ENCODE results near the gene PAN2.
A peak's percentile ranks its signal among the peaks of the same experiment; 100 is the strongest.
"Not testable (repeated sequence)": the region's sequence is repeated elsewhere in the genome, so short reads cannot be mapped to it uniquely, and the experiment has no call there.

The PAN2 gene

DNA sequence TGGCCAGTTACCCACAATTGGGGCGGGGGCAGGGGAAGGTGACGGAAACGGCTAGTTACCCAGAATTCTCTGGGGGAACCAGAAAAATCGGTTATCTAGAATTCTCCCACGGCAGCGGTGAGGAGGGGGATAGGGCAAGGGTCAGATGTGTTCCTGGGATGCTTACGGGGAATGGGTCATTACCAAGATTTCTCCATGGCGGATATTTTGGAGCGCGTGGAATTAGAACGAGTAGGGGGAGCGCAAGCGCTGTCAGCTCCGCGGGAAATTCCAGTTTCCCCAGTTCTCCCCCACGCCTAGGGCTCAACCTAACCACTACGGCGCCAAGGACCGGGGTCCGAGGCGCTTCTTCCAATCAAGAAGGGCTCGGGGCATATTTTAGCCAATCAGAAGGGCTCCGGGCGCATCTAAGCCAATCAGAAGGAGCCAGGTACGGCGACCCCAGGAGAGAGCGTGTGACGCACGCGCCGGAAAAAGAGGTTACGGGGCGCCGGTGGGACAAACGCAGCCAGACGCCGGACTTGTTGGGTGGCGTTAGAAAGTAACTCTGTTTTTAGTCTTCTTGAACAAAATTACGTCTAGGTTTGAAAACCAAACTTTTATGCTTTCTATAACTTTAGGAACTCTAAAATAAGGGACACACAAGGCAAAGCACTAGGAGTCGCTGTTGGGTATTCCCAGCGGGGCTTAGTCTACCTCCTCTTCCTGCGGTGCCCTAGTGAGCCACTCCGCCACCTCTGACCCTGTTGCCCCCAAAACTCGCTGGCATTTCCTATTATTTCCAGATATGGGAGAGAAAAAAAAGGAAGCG is at the start of gene PAN2:
PAN2 (minus strand) TSS at position 322 of the 811 bp plus-strand sequence. CDS start 906 bp downstream, outside the sequence.
- peak; percentile 87 for DNase-seq

DNA sequence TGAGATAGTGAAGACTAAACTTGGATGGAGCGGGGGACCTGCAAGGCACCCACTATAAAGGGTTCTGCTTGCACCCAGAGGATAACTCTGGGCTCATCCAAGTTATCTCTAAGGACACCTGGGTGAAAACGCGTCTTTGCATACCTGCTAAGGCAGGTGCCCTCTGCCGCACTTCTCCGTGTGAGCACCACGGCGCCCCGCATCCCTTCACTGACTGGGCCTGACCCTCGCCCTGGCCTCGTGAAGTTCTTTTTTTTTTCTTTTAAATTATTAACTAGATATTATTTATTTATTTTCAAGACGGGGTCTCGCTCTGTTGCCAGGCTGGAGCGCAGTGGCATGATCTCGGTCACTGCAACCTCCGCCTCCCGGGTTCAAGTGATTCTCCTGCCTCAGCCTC is 48.8 kb upstream of the PAN2 start:
- no peak for DNase-seq

DNA sequence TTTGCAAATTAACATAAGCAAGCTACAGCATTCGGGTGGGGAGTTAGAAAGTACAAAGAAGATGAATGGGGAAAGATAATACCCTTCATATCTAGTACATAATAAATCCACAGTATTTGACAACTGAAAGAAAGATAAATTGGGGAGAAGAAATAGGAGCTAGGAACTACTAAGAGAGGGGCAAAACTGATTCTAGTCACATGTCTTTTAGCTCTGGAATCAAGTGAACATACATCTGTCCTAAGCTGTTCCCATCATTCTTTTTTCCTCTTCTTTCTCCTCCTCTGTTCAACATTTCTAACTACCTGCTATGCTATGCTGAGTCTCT is 44.2 kb upstream of the PAN2 start:
- DNase-seq, result no peak

- no peak for DNase-seq
These were observed 43.6 kb upstream of the PAN2 start for GRCh38 chr12:56377310-56377988.

DNA sequence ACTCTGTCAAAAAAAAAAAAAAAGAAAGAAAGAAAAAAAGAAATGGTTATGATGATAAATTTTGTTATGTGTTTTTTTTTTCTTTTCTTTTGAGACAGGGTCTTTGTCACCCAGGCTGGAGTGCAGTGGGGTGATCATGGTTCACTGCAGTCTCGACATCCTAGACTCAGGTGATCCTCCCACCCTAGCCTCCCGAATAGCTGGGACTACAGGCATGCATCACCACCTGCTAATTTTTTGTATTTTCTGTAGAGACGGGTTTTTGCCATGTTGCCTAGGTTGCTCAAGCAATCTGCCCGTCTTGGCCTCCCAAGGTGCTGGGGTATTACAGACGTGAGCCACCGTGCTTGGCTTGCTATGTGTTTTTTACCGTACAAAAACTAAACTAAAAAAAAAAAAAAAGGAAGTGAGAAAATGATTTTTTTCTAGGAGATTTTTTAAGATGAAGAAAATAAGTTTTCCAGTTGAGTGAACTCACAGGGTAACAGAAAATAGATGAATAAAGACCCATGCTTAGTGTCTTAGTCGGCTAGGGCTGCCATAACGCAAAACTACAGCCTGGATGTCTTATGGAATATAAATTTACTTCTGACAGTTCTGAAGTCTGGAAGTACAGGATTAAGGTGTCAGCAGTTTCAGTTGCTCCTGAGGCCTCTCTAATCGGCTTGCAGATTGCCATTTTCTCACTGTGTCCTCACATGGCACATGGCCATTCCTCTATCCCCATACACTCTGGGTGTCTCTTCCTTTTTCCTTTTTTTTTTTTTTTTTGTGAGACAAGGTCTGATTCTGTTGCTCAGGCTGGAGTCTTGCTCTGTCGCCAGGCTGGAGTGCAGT is 42.0 kb upstream of the PAN2 start:
- DNase-seq, result no peak

- DNase-seq, result no peak
These were observed 41.2 kb upstream of the PAN2 start for GRCh38 chr12:56374726-56375597.

DNA sequence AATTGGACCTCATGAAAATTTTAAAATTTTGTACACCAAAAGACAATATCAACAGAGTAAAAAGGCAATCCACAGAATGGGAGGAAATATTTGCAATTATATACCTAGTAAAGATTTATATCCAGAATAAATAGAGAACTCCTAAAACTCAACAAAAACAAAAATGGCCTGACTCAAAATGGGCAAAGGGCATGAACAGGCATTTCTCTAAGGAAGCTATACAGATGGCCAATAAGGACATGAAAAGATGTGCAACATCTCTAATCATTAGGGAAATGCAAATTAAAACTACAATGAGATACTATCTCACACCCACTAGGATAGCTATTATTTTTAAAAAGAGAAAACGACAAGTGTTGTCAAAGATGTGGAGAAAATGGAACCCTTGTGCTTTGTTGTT is 39.7 kb upstream of the PAN2 start:
- DNase-seq, result no peak

- no peak for DNase-seq
These were observed 33.1 kb upstream of the PAN2 start for GRCh38 chr12:56366948-56367347.

DNA sequence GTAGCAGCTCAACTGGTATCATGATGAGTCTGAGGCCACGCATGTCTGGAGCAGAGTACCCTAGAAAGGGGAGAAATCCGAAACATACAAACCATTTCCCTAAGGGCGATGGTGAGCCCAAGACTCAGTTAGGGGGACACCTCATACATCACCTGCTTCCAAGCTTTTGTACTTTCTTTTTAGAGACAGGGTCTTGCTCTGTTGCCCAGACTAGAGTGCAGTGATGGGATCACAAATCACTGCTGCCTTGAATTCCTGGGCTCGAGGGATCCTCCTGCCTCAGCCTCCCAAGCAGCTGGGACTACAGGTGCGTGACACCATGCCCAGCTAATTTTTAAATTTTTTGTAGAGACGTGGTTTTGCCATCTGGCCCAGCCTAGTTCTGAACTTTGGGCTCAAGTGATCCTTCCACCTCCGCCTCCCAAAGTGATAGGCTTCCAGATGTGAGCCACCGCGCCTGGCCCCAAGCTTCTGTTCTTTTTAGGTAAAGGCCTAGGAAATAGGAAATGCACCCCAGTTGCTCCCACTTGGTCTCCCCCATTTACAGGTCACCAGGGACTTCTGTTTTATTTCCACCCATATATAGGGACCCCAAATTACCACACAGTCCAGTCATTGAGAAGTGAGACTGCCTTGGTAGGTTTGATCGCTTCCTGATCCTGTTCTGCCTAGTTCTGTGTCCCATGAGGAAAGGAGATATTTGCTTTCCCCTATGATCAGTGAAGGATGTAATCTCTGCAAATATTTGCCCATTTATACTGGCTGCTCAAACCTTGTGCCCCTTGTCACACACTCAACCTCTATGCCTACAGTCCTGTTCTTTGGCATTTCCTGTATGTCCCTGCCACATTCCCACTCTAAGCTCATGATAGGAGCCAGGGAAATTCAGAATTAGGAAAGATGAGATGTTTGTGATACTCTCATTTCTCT is 28.6 kb upstream of the PAN2 start, which contains the start of gene APOF:
APOF (minus strand) TSS at position 728 of the 930 bp plus-strand sequence; CDS start at position 616, 112 bp downstream.
- DNase-seq, result no peak

DNA sequence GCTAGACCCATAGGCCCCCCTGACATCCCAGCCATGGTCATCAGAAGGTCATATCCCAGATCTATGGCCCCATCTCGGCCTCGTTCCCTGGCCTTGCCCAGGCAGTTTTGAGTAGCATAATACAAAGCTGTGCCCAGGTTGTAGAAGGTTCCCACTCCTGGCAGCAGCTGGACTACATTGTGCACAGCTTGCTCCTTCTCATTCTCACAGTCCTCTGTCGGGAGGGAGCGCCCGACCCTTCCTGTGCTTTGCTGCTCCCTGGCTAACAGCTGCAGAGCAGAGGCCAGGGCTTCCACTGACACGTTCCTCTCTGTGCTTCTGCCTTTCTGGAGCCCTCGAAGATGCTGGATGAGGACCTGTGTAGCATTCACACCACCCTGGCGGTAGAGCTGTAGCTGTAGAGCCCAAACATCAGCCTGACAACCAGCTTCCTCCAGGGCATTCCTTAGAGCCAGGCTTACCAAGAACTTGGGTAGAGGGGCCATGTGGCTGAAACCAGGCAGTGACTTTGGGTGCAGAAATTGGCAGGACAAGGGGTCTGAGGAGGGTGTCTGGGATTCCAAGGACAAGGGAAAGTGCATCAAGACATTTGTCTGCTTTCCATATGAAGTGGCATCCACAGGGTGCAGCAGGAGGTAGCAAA is 27.8 kb upstream of the PAN2 start:
- no peak for DNase-seq

DNA sequence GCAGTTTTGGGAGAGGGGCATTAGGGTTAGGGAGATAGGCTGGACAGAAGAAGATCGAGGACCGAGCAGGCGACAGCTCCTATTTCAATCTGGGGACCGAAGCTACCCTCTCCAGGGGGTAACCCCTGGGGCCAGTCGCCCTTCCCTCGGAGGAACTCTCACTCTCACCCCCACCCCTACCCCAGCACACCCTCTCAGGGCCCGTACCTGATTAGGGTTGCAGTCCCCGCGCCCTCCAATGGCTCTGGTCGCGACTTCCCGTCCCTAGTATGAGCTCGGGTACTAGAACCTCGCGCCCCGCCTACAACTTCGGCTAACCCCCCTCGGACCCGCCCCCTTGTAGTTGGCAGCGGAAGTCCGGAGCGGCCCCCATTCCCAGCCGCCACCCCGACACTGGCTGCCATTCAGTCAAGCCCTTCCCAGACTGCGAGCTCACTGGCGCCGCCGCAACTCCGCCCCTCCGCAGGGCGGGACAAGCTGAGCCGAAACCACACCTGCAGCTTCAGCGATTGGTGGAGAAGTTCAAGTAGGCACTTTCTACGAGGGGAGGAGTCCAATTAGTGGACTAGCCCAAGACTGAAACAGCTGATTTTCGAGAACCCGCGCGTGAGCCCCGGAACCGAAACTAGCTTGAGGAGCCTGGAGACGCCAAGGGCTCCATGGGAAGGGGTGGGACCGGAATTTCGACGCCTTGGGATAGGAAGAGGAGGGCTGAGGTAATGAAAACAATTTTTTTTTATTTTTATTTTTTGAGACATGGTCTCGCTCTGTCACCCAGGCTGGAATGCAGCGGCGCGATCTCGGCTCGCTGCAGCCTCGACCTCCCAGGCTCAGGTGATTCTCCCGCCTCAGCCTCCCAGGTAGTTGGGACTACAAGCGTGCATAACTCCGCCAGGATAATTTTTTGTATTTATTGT is 26.3 kb upstream of the PAN2 start, which contains the start of gene STAT2:
STAT2 (minus strand) TSS at position 257 of the 917 bp plus-strand sequence. CDS start 3,536 bp downstream, outside the sequence.
- peak; percentile 99 for DNase-seq

- no peak for DNase-seq
These were observed 25.2 kb upstream of the PAN2 start for GRCh38 chr12:56358836-56359532.

GRCh38 chr12:56351325-56351724 is 17.5 kb upstream of the PAN2 start:
- DNase-seq, result no peak

DNA sequence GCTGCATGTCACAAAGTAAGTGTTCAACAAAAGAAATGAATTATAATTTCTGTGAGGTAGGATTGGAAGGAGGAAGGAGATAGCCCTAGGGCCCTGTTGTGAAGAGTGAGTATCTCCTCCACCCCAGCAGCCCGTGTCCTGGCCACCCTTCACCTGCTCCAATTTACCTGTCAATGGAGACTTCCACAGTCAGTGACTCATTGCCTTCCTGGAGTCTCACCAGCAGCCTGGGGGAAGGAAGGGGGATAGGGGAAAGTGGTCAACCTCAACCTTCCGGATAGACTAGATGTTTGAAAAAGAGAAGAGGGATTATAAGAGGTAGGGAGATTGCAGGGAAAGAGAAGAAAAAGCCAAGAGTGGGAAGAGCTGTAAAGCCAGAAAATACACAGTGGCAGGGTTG is 16.9 kb upstream of the PAN2 start:
- no peak for DNase-seq

GRCh38 chr12:56348776-56349175 is 15.0 kb upstream of the PAN2 start:
- DNase-seq, result no peak

DNA sequence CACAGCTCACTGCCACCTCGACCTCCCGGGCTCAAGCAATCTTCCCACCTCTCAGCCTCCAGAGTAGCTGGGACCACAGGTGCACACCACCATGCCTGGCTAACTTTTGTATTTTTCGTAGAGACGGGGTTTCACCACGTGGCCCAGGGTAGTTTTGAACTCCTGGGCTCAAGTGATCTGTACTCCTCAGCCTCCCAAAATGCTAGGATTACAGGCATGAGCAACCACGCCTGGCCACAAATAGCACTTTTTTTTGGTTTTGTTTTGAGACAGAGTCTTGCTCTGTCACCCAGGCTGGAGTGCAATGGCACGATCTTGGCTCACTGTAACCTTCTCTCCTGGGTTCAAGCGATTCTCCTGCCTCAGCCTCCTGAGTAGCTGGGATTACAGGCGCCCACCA is 13.5 kb upstream of the PAN2 start:
- DNase-seq, result not testable (repeated sequence)

DNA sequence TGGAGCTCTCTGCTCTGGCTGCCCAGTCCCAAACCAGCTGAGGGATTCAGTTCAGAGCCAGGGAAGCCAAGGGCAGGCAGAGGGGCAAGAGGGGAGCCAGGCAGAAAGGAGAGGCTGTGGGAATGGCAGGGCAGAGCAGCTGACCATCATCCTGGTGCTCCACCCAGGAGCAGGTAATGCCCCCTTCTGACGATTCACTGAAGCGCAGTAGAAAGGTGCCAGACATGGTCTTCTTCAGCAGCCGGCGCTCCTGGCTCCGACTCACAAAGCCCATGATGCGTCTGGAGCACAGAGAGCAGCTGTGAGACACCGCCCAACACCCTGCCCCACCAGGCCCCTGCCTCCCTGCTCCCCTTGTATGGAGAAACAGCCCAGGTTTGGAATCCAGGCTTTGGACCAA is 12.9 kb upstream of the PAN2 start:
- DNase-seq, result no peak

DNA sequence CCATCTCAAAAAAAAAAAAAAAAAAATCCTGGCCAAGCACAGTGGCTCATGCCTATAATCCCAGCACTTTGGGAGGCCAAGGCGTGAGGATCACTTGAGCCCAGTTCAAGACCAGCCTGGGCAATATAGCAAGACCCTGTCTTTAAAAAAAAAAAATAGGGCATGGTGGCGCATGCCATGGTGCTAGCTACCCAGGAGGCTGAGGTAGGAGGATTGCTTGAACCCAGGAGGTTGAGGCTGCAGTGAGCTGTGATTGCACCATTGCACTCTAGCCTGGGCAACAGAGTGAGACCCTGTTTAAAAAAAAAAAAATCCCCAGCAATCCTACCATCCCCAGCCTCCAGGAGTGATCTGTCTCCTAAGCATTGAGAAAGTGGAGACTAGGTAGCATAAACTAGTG is 8.5 kb upstream of the PAN2 start:
- not testable (repeated sequence) for DNase-seq

GRCh38 chr12:56341616-56342015 is 7.8 kb upstream of the PAN2 start:
- DNase-seq, result no peak
